GM23338 (cell line): ENCODE results near the gene GLE1. TPM values are rescaled to one million over a fixed set of nuclear protein-coding genes. Genes with fewer than 3 reads are reported as not detected.

Source experiments
- ATAC-seq: fragments of 200-7000 bp; cut with Tn5 transposase; 3 replicates; pipeline ENCODE4 v1.9.1; 2020
- DNase-seq: peaks from one replicate; pipeline ENCODE4 v3.0.0-alpha.2; 2015; ENCODE audit warnings: low spot score
- H2AFZ ChIP-seq: fragments of 200-600 bp; sonication (generic); 2 replicates; pipeline ENCODE4 v1.8.0; 2016; ENCODE audit warnings: antibody characterized with exemption, mild to moderate bottlenecking, moderate library complexity
- H3F3A ChIP-seq: fragments of 200-600 bp; sonication (generic); replicated peaks from 2 replicates; pipeline ENCODE4 v1.8.0; 2017; ENCODE audit warnings: antibody characterized with exemption, mixed run types, low read depth
- H3K27ac ChIP-seq: fragments of 200-600 bp; sonication (generic); 2 replicates; pipeline ENCODE4 v1.6.1; 2016; ENCODE audit warnings: low read depth
- H3K27me3 ChIP-seq: fragments of 200-600 bp; sonication (generic); 2 replicates; pipeline ENCODE4 v1.8.0; 2016; ENCODE audit warnings: mild to moderate bottlenecking, mixed run types, moderate library complexity; ENCODE audit not compliant: insufficient read depth
- H3K36me3 ChIP-seq: fragments of 200-600 bp; sonication (generic); 2 replicates; pipeline ENCODE4 v1.8.0; 2016; ENCODE audit warnings: mild to moderate bottlenecking; ENCODE audit not compliant: insufficient read depth
- H3K4me1 ChIP-seq: fragments of 200-600 bp; sonication (generic); 2 replicates; pipeline ENCODE4 v1.8.0; 2016; ENCODE audit warnings: mild to moderate bottlenecking, moderate library complexity; ENCODE audit not compliant: insufficient read depth
- H3K4me2 ChIP-seq: fragments of 200-600 bp; sonication (generic); 2 replicates; pipeline ENCODE4 v1.7.1; 2017; ENCODE audit warnings: mixed run types
- H3K4me3 ChIP-seq: fragments of 200-600 bp; sonication (generic); 2 replicates; pipeline ENCODE4 v1.6.1; 2016; ENCODE audit warnings: mixed run types
- H3K79me2 ChIP-seq: fragments of 200-600 bp; sonication (generic); replicated peaks from 2 replicates; pipeline ENCODE4 v1.8.0; 2017; ENCODE audit warnings: mild to moderate bottlenecking; ENCODE audit not compliant: insufficient read depth
- H3K9me2 ChIP-seq: fragments of 200-600 bp; sonication (generic); 2 replicates; pipeline ENCODE4 v1.8.0; 2017; ENCODE audit not compliant: insufficient read depth
- H4K20me1 ChIP-seq: fragments of 200-600 bp; sonication (generic); replicated peaks from 2 replicates; pipeline ENCODE4 v1.8.0; 2017; ENCODE audit warnings: mild to moderate bottlenecking; ENCODE audit not compliant: insufficient read depth
- H3K27ac Mint-ChIP-seq: 2 replicates; pipeline ENCODE4 v1.8.0; 2020; ENCODE audit warnings: inconsistent platforms, mild to moderate bottlenecking, moderate library complexity, mixed read lengths
- H3K27me3 Mint-ChIP-seq: 3 replicates; pipeline ENCODE4 v1.8.0; 2022; ENCODE audit warnings: low read depth, mild to moderate bottlenecking, moderate library complexity, mixed read lengths, inconsistent platforms; ENCODE audit not compliant: insufficient read depth, poor library complexity
- H3K36me3 Mint-ChIP-seq: 3 replicates; pipeline ENCODE4 v1.8.0; 2021; ENCODE audit warnings: low read depth, mild to moderate bottlenecking, inconsistent platforms, moderate library complexity, mixed read lengths
- H3K4me1 Mint-ChIP-seq: 3 replicates; pipeline ENCODE4 v1.8.0; 2020; ENCODE audit warnings: mild to moderate bottlenecking, inconsistent platforms, mixed read lengths
- H3K4me3 Mint-ChIP-seq: 3 replicates; pipeline ENCODE4 v1.8.0; 2021; ENCODE audit warnings: moderate library complexity, mild to moderate bottlenecking, inconsistent platforms, mixed read lengths
- H3K9me3 Mint-ChIP-seq: 3 replicates; pipeline ENCODE4 v1.8.0; 2020; ENCODE audit warnings: moderate library complexity, mild to moderate bottlenecking, inconsistent platforms, mixed read lengths
- JUNB ChIP-seq: IDR thresholded peaks from one replicate; pipeline ENCODE4 v1.6.1; 2016; ENCODE audit warnings: antibody characterized with exemption; ENCODE audit not compliant: unreplicated experiment
- STAT1 ChIP-seq: IDR thresholded peaks from one replicate; pipeline ENCODE4 v1.6.1; 2016; ENCODE audit warnings: antibody characterized with exemption; ENCODE audit not compliant: unreplicated experiment
- ZNF114 ChIP-seq: fragments of 250-450 bp; sonication (Bioruptor Pico); IDR thresholded peaks from 2 replicates; pipeline ENCODE4 v1.5.0; 2020; ENCODE audit warnings: mild to moderate bottlenecking, moderate library complexity
- polyA plus RNA-seq: library from polyadenylated mRNA; unstranded; fragments of >200 nt; fragmentation: Nextera tagmentation; extraction: Ambion mirVana; gene quantifications from 2 replicates; pipeline ENCODE4 v1.2.1, GENCODE V29; 2016
- small RNA-seq: library from RNA; depleted of rRNA; stranded (forward); fragments of <200 nt; gene quantifications from one replicate; pipeline ENCODE3, GENCODE V24; 2014; ENCODE audit warnings: low replicate concordance
- total RNA-seq: library from RNA; depleted of rRNA; stranded (reverse); fragments of >200 nt; shearing (Covaris generic); gene quantifications from 2 replicates; pipeline ENCODE4 v1.2.3, GENCODE V29; 2014; rRNA removed
- TF ChIP-seq, protein P1 (sequence below): IDR thresholded peaks from one replicate; pipeline ENCODE4 v1.6.1; 2018; ENCODE audit warnings: antibody characterized with exemption; ENCODE audit not compliant: unreplicated experiment

GLE1 gene
- total and polyA plus RNA-seq, 2 experiments from 2014 or later: 7.4 to 22.1 TPM

- Mint-ChIP-seq H3K4me1 (no peaks in the 10 kb centered on the region), H3K4me3 (no peak overlapping the region), H3K27me3 (peaks cover 2% of the 10 kb centered on the region), H3K9me3 (no peaks in the 10 kb centered on the region), H3K27ac (no peak overlapping the region), H3K36me3 (peaks cover 89% of the 10 kb centered on the region)
- Histone ChIP-seq H3K4me1 (no peaks in the 10 kb centered on the region), H3K9me2 (no peaks in the 10 kb centered on the region), H3K4me2 (no peak overlapping the region), H3K79me2 (no peaks in the 10 kb centered on the region), H2AFZ (no peak overlapping the region), H3K4me3 (no peak overlapping the region), H3K36me3 (peaks cover 75% of the 10 kb centered on the region), H3K27ac (no peak overlapping the region), H3F3A (peaks cover 4% of the 10 kb centered on the region; the same call in 1 of the 2 replicates), H4K20me1 (peaks cover 8% of the 10 kb centered on the region), H3K27me3 (no peaks in the 10 kb centered on the region)
- TF ChIP-seq STAT1: no peak
- DNase-seq (no peak), ATAC-seq (no peak)
Measured at GRCh38 chr9:128587453-128587852, 82.9 kb downstream of the GLE1 start.

DNA sequence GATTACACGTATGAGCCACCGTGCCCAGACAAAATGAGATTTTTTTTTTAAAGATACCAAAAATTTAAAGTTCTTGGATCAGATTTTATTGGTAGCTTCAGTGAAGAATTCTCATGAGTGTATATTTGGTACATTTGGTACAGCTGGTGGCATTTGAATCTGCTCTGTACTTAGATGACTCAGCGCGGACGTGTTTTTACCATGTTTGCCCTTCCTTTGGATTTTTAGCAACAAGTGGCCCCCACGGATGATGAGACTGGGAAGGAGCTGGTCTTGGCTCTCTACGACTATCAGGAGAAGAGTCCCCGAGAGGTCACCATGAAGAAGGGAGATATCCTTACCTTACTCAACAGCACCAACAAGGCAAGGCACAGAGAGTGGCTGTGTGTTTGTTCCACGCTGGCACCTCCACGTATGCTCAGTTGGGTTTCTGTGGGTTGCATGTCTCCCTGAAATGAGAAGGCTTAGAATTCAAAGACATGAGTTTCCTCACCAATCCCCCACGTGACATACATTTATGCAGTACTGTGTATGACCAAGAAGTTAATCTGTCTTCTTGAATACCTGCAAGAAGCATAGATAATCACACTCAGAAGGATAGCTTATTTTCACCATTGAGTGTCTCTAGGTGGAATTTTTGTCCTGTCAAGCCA, 84.2 kb downstream of the GLE1 start:
- DNase-seq (no peak), ATAC-seq (no peak)
- TF ChIP-seq, protein P1, sequence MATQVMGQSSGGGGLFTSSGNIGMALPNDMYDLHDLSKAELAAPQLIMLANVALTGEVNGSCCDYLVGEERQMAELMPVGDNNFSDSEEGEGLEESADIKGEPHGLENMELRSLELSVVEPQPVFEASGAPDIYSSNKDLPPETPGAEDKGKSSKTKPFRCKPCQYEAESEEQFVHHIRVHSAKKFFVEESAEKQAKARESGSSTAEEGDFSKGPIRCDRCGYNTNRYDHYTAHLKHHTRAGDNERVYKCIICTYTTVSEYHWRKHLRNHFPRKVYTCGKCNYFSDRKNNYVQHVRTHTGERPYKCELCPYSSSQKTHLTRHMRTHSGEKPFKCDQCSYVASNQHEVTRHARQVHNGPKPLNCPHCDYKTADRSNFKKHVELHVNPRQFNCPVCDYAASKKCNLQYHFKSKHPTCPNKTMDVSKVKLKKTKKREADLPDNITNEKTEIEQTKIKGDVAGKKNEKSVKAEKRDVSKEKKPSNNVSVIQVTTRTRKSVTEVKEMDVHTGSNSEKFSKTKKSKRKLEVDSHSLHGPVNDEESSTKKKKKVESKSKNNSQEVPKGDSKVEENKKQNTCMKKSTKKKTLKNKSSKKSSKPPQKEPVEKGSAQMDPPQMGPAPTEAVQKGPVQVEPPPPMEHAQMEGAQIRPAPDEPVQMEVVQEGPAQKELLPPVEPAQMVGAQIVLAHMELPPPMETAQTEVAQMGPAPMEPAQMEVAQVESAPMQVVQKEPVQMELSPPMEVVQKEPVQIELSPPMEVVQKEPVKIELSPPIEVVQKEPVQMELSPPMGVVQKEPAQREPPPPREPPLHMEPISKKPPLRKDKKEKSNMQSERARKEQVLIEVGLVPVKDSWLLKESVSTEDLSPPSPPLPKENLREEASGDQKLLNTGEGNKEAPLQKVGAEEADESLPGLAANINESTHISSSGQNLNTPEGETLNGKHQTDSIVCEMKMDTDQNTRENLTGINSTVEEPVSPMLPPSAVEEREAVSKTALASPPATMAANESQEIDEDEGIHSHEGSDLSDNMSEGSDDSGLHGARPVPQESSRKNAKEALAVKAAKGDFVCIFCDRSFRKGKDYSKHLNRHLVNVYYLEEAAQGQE: no peak
- TF ChIP-seq ZNF114 (CRISPR knock-in tag): no peak
- no peak for TF ChIP-seq JUNB
- Histone ChIP-seq H3K27ac (no peak overlapping the region), H3K4me1 (no peaks in the 10 kb centered on the region), H3K36me3 (peaks cover 75% of the 10 kb centered on the region), H2AFZ (no peak overlapping the region), H4K20me1 (peaks cover 1% of the 10 kb centered on the region), H3K4me2 (no peak overlapping the region), H3K9me2 (no peaks in the 10 kb centered on the region), H3K4me3 (no peak overlapping the region), H3K79me2 (no peaks in the 10 kb centered on the region), H3K27me3 (no peaks in the 10 kb centered on the region), H3F3A (0 out of 2 replicates have a peak, but pooled peaks cover under 1% of the 10 kb centered on the region)
- peaks cover 2% of the 10 kb centered on the region for H3K27me3 Mint-ChIP-seq
- H3K4me3 Mint-ChIP-seq: no peak overlapping the region
- H3K4me1 Mint-ChIP-seq: no peaks in the 10 kb centered on the region
- no peaks in the 10 kb centered on the region for H3K9me3 Mint-ChIP-seq
- H3K27ac Mint-ChIP-seq: no peak overlapping the region
- H3K36me3 Mint-ChIP-seq: peaks cover 89% of the 10 kb centered on the region

Small RNA genes within 50 kb of the gene (small RNA-seq; reads per million reads assigned to genes)
- gene RNU7-171P: not detected

Other genes with a start within 250 kb of the GLE1 start
- 44.4 and 48.4 TPM in 2 replicates for gene GOLGA2, start 228.7 kb upstream of the GLE1 start, total RNA-seq
- 31.4 and 32.6 TPM in 2 replicates for gene GOLGA2, start 228.7 kb upstream of the GLE1 start, polyA plus RNA-seq
- 26.6 and 31.8 TPM in 2 replicates for gene SWI5, start 228.4 kb upstream of the GLE1 start, total RNA-seq
- gene SWI5, start 228.4 kb upstream of the GLE1 start, polyA plus RNA-seq: 35.7 and 42.5 TPM in 2 replicates
- gene TRUB2, start 182.3 kb upstream of the GLE1 start, total RNA-seq: 12.0 and 15.4 TPM in 2 replicates
- 29.4 and 31.4 TPM in 2 replicates for gene TRUB2, start 182.3 kb upstream of the GLE1 start, polyA plus RNA-seq
- 29.2 and 35.3 TPM in 2 replicates for gene COQ4, start 181.9 kb upstream of the GLE1 start, total RNA-seq
- 34.5 and 37.0 TPM in 2 replicates for gene COQ4, start 181.9 kb upstream of the GLE1 start, polyA plus RNA-seq
- 21.4 and 25.3 TPM in 2 replicates for gene SLC27A4, start 164.2 kb upstream of the GLE1 start, total RNA-seq
- 7.9 and 9.9 TPM in 2 replicates for gene SLC27A4, start 164.2 kb upstream of the GLE1 start, polyA plus RNA-seq
- 45.3 and 47.8 TPM in 2 replicates for gene URM1, start 133.3 kb upstream of the GLE1 start, total RNA-seq
- 27.9 and 28.6 TPM in 2 replicates for gene URM1, start 133.3 kb upstream of the GLE1 start, polyA plus RNA-seq
- gene CERCAM, start 83.9 kb upstream of the GLE1 start, total RNA-seq: 5.6 and 7.9 TPM in 2 replicates
- gene CERCAM, start 83.9 kb upstream of the GLE1 start, polyA plus RNA-seq: 2.7 TPM in 2 replicates
- gene ODF2, start 48.7 kb upstream of the GLE1 start, total RNA-seq: 23.5 and 26.9 TPM in 2 replicates
- gene ODF2, start 48.7 kb upstream of the GLE1 start, polyA plus RNA-seq: 13.2 and 17.5 TPM in 2 replicates
- 160 and 195 TPM in 2 replicates for gene SPTAN1, start 47.9 kb downstream of the GLE1 start, total RNA-seq
- 98.3 and 108 TPM in 2 replicates for gene SPTAN1, start 47.9 kb downstream of the GLE1 start, polyA plus RNA-seq
- gene DYNC2I2, start 152.1 kb downstream of the GLE1 start, total RNA-seq: 68.4 and 78.3 TPM in 2 replicates
- gene DYNC2I2, start 152.1 kb downstream of the GLE1 start, polyA plus RNA-seq: 48.7 and 51.5 TPM in 2 replicates
- 949 and 964 TPM in 2 replicates for gene SET, start 184.5 kb downstream of the GLE1 start, total RNA-seq
- 1,113 and 1,261 TPM in 2 replicates for gene SET, start 184.5 kb downstream of the GLE1 start, polyA plus RNA-seq
- 16.3 and 17.7 TPM in 2 replicates for gene PKN3, start 197.8 kb downstream of the GLE1 start, total RNA-seq
- 6.2 and 6.7 TPM in 2 replicates for gene PKN3, start 197.8 kb downstream of the GLE1 start, polyA plus RNA-seq
- 54.1 and 57.9 TPM in 2 replicates for gene ZDHHC12, start 219.4 kb downstream of the GLE1 start, total RNA-seq
- gene ZDHHC12, start 219.4 kb downstream of the GLE1 start, polyA plus RNA-seq: 47.5 and 50.3 TPM in 2 replicates